HL-60 (cell line): ENCODE measurements around the gene SRMS.

Experiments used
- DNase-seq, 2 experiments: peaks; one replicate each; pipeline ENCODE4 v3.0.0-alpha.2; 2010 to 2020; ENCODE audit warnings: low read depth in 1 of 2, low spot score in 1 of 2
- H3K27ac ChIP-seq: fragments of 250-450 bp; sonication (Bioruptor Pico); replicated peaks from 2 replicates; pipeline ENCODE4 v1.5.1; 2020; ENCODE audit warnings: mild to moderate bottlenecking, moderate library complexity
- H3K27me3 ChIP-seq: fragments of 250-450 bp; sonication (Bioruptor Pico); 2 replicates; pipeline ENCODE4 v1.5.1; 2021; ENCODE audit warnings: mild to moderate bottlenecking, moderate library complexity; ENCODE audit not compliant: insufficient read depth, poor library complexity, severe bottlenecking
- H3K4me3 ChIP-seq: replicated peaks from 2 replicates; pipeline ENCODE4 v1.5.1; 2011; ENCODE audit warnings: mild to moderate bottlenecking, control low read depth, low read length; ENCODE audit not compliant: insufficient read depth
- GABPA ChIP-seq: IDR thresholded peaks from 2 replicates; pipeline ENCODE4 v1.6.1; 2012; ENCODE audit warnings: low read depth
- POLR2AphosphoS5 ChIP-seq: IDR thresholded peaks from 2 replicates; pipeline ENCODE4 v1.6.1; 2012; ENCODE audit warnings: low read depth
- REST ChIP-seq: IDR thresholded peaks from 2 replicates; pipeline ENCODE4 v1.6.1; 2012; ENCODE audit warnings: low read depth; ENCODE audit not compliant: insufficient replicate concordance
- SPI1 ChIP-seq: IDR thresholded peaks from 2 replicates; pipeline ENCODE4 v1.6.1; 2012; ENCODE audit warnings: low read depth, mild to moderate bottlenecking, borderline replicate concordance
- TF ChIP-seq, protein P1 (sequence below): IDR thresholded peaks from one replicate; pipeline ENCODE4 v1.5.1; 2011; ENCODE audit warnings: low read length, control low read depth, inconsistent platforms; ENCODE audit not compliant: insufficient read depth

Gene SRMS

GRCh38 chr20:63502671-63503172 is 44.8 kb downstream of the SRMS start:
- no peak overlapping the region for H3K27ac ChIP-seq
- DNase-seq = no peak
- TF ChIP-seq SPI1 (no peak), GABPA (no peak), POLR2AphosphoS5 (no peak), REST (no peak)
- TF ChIP-seq, protein P1, sequence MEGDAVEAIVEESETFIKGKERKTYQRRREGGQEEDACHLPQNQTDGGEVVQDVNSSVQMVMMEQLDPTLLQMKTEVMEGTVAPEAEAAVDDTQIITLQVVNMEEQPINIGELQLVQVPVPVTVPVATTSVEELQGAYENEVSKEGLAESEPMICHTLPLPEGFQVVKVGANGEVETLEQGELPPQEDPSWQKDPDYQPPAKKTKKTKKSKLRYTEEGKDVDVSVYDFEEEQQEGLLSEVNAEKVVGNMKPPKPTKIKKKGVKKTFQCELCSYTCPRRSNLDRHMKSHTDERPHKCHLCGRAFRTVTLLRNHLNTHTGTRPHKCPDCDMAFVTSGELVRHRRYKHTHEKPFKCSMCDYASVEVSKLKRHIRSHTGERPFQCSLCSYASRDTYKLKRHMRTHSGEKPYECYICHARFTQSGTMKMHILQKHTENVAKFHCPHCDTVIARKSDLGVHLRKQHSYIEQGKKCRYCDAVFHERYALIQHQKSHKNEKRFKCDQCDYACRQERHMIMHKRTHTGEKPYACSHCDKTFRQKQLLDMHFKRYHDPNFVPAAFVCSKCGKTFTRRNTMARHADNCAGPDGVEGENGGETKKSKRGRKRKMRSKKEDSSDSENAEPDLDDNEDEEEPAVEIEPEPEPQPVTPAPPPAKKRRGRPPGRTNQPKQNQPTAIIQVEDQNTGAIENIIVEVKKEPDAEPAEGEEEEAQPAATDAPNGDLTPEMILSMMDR = no peak
- H3K4me3 ChIP-seq = no peak overlapping the region
- peaks cover 17% of the 10 kb centered on the region for H3K27me3 ChIP-seq

GRCh38 chr20:63501818-63502670 is 45.5 kb downstream of the SRMS start:
- no peak for DNase-seq
- H3K4me3 ChIP-seq = no peak overlapping the region
- no peak overlapping the region for H3K27ac ChIP-seq
- H3K27me3 ChIP-seq = peaks cover 22% of the 10 kb centered on the region
- TF ChIP-seq GABPA = no peak
- TF ChIP-seq SPI1 = no peak
- TF ChIP-seq POLR2AphosphoS5 = no peak
- no peak for TF ChIP-seq REST
- TF ChIP-seq, protein P1 = no peak

DNA sequence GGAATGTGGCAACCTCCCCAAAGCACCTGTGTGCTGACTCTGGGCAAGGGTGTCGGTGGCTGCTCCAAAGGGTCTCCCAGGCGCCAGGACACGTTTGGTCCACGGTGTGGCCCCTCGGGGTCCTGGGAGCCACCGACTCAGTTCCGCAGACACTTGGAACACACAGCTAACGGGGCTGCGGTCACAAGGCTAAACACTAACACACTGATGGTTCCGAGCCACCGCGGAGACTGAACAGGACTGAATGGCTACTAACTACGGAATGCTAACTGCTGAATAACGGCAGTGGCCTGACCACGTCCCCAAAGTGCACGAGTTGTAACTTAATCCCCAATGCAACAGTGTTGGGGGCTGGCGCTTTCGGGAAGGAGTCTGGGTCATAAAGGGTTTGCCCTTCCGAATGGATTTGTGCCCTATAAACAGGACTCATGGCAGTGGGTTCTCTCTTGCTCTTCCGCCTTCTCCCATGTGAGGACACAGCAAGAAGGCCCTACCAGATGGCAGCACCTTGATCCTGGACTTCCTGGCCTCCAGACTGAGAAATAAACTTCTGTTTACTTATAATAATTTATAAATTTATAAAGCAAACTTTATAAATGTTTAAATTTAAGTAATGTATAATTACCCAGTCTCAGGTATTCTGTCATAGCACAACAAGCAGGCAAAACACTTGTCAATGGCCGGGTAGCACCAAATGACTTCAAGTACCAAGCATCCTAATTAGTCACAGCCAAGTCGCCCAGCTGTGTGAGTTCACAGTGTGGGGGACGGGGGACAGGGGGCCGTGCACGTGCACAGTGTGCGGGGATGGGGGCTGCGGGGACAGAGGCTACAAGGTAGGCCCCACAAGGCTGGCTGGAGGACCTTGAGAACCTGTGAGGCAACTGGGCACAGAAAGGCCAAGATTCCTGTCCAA is 46.4 kb downstream of the SRMS start:
- Histone ChIP-seq H3K27me3 (peaks cover 25% of the 10 kb centered on the region), H3K4me3 (no peak overlapping the region), H3K27ac (no peak overlapping the region)
- DNase-seq = no peak
- no peak for TF ChIP-seq SPI1
- no peak for TF ChIP-seq GABPA
- TF ChIP-seq POLR2AphosphoS5 = no peak
- no peak for TF ChIP-seq REST
- TF ChIP-seq, protein P1 = no peak
